ENCODE data around the gene SIX6. TPM values are rescaled to one million over a fixed set of nuclear protein-coding genes. Genes with fewer than 3 reads are reported as not detected.

The SIX6 gene
- total and polyA plus RNA-seq, 7 donors = not detected

DNA sequence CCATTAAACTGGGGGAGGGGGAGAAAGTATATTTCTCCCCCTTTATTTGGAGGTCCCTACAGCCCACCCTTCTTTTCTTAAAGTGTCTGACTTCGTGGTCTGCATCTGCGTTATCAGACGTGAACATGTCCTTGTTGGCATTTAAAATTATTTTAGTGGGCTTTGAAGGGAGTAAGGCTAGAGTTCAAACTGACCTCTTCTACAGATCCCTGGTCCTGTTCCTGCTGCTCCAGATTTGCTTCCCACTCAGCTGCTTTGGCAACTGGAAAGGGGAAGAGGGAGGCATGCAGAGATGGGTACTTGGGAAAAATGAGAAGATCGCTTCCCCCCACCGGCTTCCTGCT is 611 bp upstream of the SIX6 start:
- Histone ChIP-seq H3K4me3 (no peak overlapping the region), H3K9me3 (no peaks in the 10 kb centered on the region), H3K4me1 (peaks cover 0 to 42% (median 36%) of the 10 kb centered on the region in 4 donors), H3K27me3 (peaks cover 61 to 100% (median 81%) of the 10 kb centered on the region in 3 donors), H3K36me3 (no peaks in the 10 kb centered on the region), H3K27ac (no peak overlapping the region)
- no peak for DNase-seq
- 2 to 15% methylated on average over 5 of the region's 5 CpGs for WGBS, 2 donors
- intact Hi-C loops (cut with DNase I) = no loop called here
- no peak for TF ChIP-seq EP300 (IDR thresholded peaks at IDR 0.05)
- TF ChIP-seq, protein P1, sequence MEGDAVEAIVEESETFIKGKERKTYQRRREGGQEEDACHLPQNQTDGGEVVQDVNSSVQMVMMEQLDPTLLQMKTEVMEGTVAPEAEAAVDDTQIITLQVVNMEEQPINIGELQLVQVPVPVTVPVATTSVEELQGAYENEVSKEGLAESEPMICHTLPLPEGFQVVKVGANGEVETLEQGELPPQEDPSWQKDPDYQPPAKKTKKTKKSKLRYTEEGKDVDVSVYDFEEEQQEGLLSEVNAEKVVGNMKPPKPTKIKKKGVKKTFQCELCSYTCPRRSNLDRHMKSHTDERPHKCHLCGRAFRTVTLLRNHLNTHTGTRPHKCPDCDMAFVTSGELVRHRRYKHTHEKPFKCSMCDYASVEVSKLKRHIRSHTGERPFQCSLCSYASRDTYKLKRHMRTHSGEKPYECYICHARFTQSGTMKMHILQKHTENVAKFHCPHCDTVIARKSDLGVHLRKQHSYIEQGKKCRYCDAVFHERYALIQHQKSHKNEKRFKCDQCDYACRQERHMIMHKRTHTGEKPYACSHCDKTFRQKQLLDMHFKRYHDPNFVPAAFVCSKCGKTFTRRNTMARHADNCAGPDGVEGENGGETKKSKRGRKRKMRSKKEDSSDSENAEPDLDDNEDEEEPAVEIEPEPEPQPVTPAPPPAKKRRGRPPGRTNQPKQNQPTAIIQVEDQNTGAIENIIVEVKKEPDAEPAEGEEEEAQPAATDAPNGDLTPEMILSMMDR (IDR thresholded peaks at IDR 0.05) = no peak
- no peak for TF ChIP-seq POLR2A (IDR thresholded peaks at IDR 0.05)
- TF ChIP-seq POLR2AphosphoS5 (IDR thresholded peaks at IDR 0.05) = no peak

DNA sequence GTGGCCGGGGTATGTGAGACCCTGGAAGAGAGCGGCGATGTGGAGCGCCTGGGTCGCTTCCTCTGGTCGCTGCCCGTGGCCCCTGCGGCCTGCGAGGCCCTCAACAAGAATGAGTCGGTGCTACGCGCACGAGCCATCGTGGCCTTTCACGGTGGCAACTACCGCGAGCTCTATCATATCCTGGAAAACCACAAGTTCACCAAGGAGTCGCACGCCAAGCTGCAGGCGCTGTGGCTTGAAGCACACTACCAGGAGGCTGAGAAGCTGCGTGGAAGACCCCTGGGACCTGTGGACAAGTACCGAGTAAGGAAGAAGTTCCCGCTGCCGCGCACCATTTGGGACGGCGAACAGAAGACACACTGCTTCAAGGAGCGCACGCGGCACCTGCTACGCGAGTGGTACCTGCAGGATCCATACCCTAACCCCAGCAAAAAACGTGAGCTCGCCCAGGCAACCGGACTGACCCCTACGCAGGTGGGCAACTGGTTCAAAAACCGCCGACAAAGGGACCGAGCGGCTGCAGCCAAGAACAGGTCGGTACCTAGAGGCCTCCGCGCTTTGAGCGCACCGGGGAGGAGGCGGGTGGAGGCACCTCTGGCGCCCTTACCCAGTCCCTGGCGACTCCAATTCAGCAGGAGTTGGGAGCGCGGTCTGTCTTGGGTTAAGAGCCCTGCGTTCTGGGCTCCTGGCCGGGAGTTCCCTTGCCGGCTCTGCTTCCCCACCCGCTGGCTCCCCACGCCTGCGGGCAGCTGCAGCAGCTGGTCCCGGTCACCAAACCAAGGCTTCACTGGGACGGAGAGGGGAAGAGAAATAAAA is 700 bp downstream of the SIX6 start:
- Histone ChIP-seq H3K9me3 (no peaks in the 10 kb centered on the region), H3K4me1 (peaks cover 0 to 47% (median 41%) of the 10 kb centered on the region in 4 donors), H3K27me3 (peaks cover 69 to 100% (median 85%) of the 10 kb centered on the region in 3 donors), H3K4me3 (no peak overlapping the region), H3K36me3 (no peaks in the 10 kb centered on the region), H3K27ac (no peak overlapping the region)
- TF ChIP-seq EP300 (IDR thresholded peaks at IDR 0.05) = no peak
- no peak for TF ChIP-seq POLR2AphosphoS5 (IDR thresholded peaks at IDR 0.05)
- no peak for TF ChIP-seq POLR2A (IDR thresholded peaks at IDR 0.05)
- TF ChIP-seq, protein P1 (IDR thresholded peaks at IDR 0.05) = no peak
- DNase-seq = no peak
- intact Hi-C loops (cut with DNase I) = no loop called here
- WGBS, 2 donors = 5 to 20% methylated on average over 58 of the region's 58 CpGs

DNA sequence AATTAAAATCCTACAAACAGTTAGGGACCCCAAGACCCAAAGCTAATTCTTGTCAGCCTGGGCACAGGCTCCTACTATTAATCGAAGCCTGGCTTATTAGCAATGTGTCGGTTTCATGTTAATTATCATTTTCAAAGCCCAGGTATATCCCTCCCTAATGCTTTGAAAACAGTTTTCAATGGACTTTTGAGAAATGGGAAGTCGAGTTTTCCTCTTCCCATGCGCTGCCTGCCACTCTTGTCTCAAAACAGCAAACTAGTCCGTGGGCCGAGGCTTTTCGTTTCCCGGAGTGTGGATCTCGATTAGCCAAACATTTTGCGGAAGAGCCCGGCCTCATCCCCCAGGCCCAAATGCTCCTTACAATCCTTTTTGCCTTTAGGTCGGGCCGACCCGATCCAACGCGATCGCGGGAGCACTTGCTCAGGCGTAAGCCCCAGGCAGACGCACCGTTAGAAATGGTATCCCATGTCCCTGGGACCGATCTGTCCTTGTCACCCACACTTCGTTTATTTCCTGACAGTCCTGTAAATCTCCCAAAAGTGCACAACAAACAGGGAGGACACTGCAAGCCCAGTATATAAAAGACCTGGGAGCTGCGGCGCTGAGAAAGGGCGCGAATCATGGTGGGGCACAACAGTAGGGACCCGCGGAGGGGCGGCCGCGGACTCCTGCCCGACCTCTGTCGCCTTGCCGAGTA is 1.5 kb downstream of the SIX6 start:
- Histone ChIP-seq H3K4me3 (no peak overlapping the region), H3K4me1 (peaks cover 0 to 55% (median 49%) of the 10 kb centered on the region in 4 donors)

DNA sequence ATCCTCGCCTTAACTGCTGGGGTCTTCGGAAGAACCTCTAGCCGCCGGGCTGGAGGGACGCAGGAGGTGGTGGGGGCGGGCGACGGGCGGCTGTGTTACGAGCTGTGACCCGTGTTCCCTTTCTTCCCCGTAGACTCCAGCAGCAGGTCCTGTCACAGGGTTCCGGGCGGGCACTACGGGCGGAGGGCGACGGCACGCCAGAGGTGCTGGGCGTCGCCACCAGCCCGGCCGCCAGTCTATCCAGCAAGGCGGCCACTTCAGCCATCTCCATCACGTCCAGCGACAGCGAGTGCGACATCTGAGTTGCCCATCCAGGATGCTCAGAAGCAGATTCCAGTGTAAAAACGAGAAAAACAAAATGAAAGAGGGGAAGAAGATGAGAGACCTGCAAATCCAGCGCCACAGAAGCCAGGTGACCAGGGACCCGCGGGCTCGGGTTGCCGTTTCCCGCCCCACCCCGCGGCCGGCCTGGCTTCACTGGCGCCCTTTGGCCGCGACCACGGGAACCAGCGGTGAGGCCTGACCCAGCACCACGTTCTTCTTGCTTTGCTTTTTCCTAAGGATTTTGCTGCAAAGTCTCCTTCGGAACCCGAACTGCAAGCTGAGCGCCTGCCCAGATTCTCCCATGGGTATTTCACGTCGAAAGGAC is 2.1 kb downstream of the SIX6 start:
- WGBS, 2 donors = 6 to 12% methylated on average over 49 of the region's 49 CpGs
- peaks cover 79 to 100% (median 99%) of the 10 kb centered on the region in 3 donors for H3K27me3 ChIP-seq
- TF ChIP-seq POLR2A (IDR thresholded peaks at IDR 0.05) (no peak), EP300 (IDR thresholded peaks at IDR 0.05) (no peak), POLR2AphosphoS5 (IDR thresholded peaks at IDR 0.05) (no peak)
- TF ChIP-seq, protein P1 (IDR thresholded peaks at IDR 0.05) = no peak
- peaks cover 0 to 58% (median 52%) of the 10 kb centered on the region in 4 donors for H3K4me1 ChIP-seq
- no peak for DNase-seq
- intact Hi-C loops (cut with DNase I) = no loop called here
- no peaks in the 10 kb centered on the region for H3K9me3 ChIP-seq
- H3K4me3 ChIP-seq = no peak overlapping the region
- no peak overlapping the region for H3K27ac ChIP-seq
- no peaks in the 10 kb centered on the region for H3K36me3 ChIP-seq

More for the DNA sequence above, 1.5 kb downstream of the SIX6 start:
- DNase-seq = no peak
- TF ChIP-seq EP300 (IDR thresholded peaks at IDR 0.05) (no peak), POLR2A (IDR thresholded peaks at IDR 0.05) (no peak), POLR2AphosphoS5 (IDR thresholded peaks at IDR 0.05) (no peak)
- TF ChIP-seq, protein P1 (IDR thresholded peaks at IDR 0.05) = no peak
- Histone ChIP-seq H3K27me3 (peaks cover 77 to 100% (median 92%) of the 10 kb centered on the region in 3 donors), H3K36me3 (no peaks in the 10 kb centered on the region), H3K27ac (no peak overlapping the region), H3K9me3 (no peaks in the 10 kb centered on the region)
- WGBS, 2 donors = 5 to 22% methylated on average over 35 of the region's 35 CpGs
- intact Hi-C loops (cut with DNase I) = no loop called here
